HG03565 (cell line): Measurements from ENCODE around the gene SETD1A.

ENCODE experiments used
- ATAC-seq: cut with Tn5 transposase; IDR thresholded peaks from one replicate; pipeline ENCODE4 v1.9.1; 2021; ENCODE audit warnings: mild to moderate bottlenecking, moderate library complexity; ENCODE audit not compliant: unreplicated experiment

The SETD1A gene

GRCh38 chr16:30953111-30953510, 4.4 kb upstream of the SETD1A start:
- no peak for ATAC-seq

- peak; percentile 27 for ATAC-seq
Measured at GRCh38 chr16:30953511-30954124, 3.9 kb upstream of the SETD1A start.

GRCh38 chr16:30954993-30955392, 2.6 kb upstream of the SETD1A start:
- no peak for ATAC-seq

GRCh38 chr16:30956601-30957455, 726 bp upstream of the SETD1A start:
- peak; percentile 22 for ATAC-seq

GRCh38 chr16:30958175-30959079, 873 bp downstream of the SETD1A start:
- ATAC-seq: no peak

GRCh38 chr16:30961384-30961783, 3.8 kb downstream of the SETD1A start:
- ATAC-seq: no peak

GRCh38 chr16:30963925-30964511, 6.5 kb downstream of the SETD1A start:
- no peak for ATAC-seq

- no peak for ATAC-seq
Measured at GRCh38 chr16:30964574-30965226, 7.1 kb downstream of the SETD1A start.

- ATAC-seq: no peak
Measured at GRCh38 chr16:30965436-30965835, 7.9 kb downstream of the SETD1A start.

GRCh38 chr16:30966033-30966619, 8.6 kb downstream of the SETD1A start:
- ATAC-seq: no peak

- ATAC-seq: no peak
Measured at GRCh38 chr16:30967795-30968194, 10.2 kb downstream of the SETD1A start.

- ATAC-seq: no peak
Measured at GRCh38 chr16:30969246-30969842, 11.8 kb downstream of the SETD1A start.

- no peak for ATAC-seq
Measured at GRCh38 chr16:30971298-30971697, 13.7 kb downstream of the SETD1A start.

- no peak for ATAC-seq
Measured at GRCh38 chr16:30972872-30973271, 15.3 kb downstream of the SETD1A start.

GRCh38 chr16:30974348-30974747, 16.8 kb downstream of the SETD1A start:
- no peak for ATAC-seq

GRCh38 chr16:30976486-30976885, 18.9 kb downstream of the SETD1A start:
- ATAC-seq: no peak

- no peak for ATAC-seq
Measured at GRCh38 chr16:30977502-30977901, 19.9 kb downstream of the SETD1A start.

GRCh38 chr16:30979170-30980022, 21.8 kb downstream of the SETD1A start:
- ATAC-seq: no peak

GRCh38 chr16:30980023-30980371, 22.4 kb downstream of the SETD1A start:
- no peak for ATAC-seq
